Suprapubic skin (tissue), 4 donors: ENCODE measurements around the gene IGBP1. TPM values are rescaled to one million over a fixed set of nuclear protein-coding genes. Genes with fewer than 3 reads are reported as not detected.

Experiments
- total RNA-seq, 4 donors: library from RNA; depleted of rRNA; stranded (reverse); fragments of >200 nt; gene quantifications; one replicate each; pipeline ENCODE4 v1.1.0, GENCODE V29; 2016

The IGBP1 gene
- total RNA-seq, 4 donors from 2014 or later = 50.7 to 83.5 (median 64.6) TPM

Other genes starting within 250 kb of the IGBP1 start
- 10 to 100 TPM in 2 of 4 donors, 1 to 10 TPM in 2; 4.7 to 23.0 (median 12.4) TPM for gene AWAT2, start 83.5 kb upstream of the IGBP1 start, total RNA-seq
- not detected for gene OTUD6A, start 71.0 kb upstream of the IGBP1 start, total RNA-seq
- 10 to 100 TPM in 3 of 4 donors, 1 to 10 TPM in 1; 7.2 to 42.0 (median 19.0) TPM for gene DGAT2L6, start 44.0 kb downstream of the IGBP1 start, total RNA-seq
- 10 to 100 TPM in 1 of 4 donors, 1 to 10 TPM in 3; 2.7 to 13.5 (median 4.0) TPM for gene AWAT1, start 101.2 kb downstream of the IGBP1 start, total RNA-seq
- 1 to 10 TPM; 2.2 to 7.0 (median 4.3) TPM for gene P2RY4, start 126.8 kb downstream of the IGBP1 start, total RNA-seq
- not detected for gene ARR3, start 134.9 kb downstream of the IGBP1 start, total RNA-seq
- gene RAB41, start 148.7 kb downstream of the IGBP1 start, total RNA-seq = under 1 TPM in 1 of 4 donors, not detected in 3; 0.68 TPM
- gene PDZD11, start 156.5 kb downstream of the IGBP1 start, total RNA-seq = 10 to 100 TPM; 15.6 to 37.8 (median 30.6) TPM
- 1 to 10 TPM; 1.4 to 2.3 (median 1.9) TPM for gene KIF4A, start 156.7 kb downstream of the IGBP1 start, total RNA-seq